NCI-H524 (cell line): Measurements from ENCODE around the gene HUS1B.
"Not testable (repeated sequence)": the region's sequence is repeated elsewhere in the genome, so short reads cannot be mapped to it uniquely, and the experiment has no call there.

Experiments
- DNase-seq, 2 experiments: peaks; one replicate each; lab custom pipeline; 2025; lab: John Stamatoyannopoulos, UW

HUS1B gene

DNA sequence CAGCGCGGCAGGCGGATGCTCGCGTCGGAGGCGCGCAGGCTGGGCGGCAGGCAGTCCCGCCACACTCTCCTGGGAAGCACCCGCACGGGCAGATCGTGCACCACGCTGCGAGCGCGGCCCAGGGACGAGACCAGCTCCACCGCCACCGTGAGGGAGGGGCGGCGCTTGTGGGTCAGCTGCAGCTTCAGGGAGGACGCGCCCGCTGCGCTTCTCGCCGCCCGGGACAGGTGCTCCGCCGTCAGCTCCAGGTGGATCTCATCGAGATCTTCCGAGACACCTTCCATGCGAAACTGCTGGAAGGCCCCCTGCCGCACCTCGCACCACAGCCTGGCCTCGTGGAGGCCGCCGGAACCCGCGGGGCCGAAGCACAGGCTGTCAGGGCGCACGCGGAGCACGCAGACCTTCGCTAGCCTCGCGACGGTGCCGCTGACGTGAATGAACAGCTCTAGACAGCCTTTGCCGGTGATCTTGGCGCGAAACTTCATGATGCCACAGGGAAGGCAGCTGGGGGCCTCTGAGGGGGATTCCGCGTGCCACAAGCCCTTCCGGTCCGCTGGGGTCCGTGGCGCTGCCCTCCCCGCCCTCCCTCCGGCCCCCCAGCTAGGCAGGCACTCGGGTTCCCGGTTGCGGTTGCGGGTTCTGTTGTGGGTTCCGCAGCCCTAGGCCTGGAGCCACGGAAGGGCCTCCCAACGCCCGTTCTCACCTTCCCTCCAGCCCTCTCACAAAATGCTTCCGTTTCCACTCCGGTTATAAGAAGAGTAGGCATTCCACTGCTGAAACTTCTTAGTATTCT, at the start of gene HUS1B:
Gene HUS1B (minus strand): TSS at position 641 of the 793 bp plus-strand sequence. CDS start 156 bp downstream, at position 485.
- DNase-seq, result no peak

DNA sequence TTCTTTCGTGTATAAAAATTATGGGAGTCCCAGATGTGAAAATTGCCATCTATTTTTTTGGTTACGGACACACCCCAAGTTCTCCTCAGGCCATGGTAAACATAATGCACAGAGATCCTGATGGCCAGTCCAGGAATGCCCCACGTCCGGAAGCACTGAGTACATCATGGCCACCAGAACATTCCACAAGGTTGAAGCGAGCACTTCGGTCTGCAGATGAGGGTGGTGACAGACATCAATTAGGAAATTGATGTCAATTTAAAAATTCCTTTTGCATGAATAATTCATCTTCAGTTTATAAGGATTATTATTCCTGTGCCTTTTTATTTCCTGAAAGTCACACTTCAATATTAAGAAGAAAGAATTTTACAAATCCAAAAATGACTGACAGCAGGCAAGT, 49.2 kb upstream of the HUS1B start:
- no peak for DNase-seq

DNA sequence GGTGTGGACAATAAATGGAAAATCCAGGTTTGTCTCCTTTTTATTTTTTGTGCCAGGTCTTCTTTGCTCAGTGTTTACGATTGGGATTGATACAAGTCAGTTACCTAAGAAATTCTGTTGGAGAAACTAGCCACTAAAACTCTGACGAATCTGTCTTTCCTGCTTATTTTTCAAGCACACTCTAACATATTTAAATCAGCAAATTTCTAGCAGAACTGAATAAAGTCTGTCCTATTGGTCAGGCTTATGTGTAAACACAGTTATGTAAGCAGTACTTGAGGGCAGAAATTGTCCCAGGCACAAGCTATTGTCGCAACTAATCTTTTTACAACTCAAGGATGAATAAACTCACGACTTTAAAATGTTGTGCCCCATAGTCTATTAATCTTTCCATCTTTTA, 48.1 kb upstream of the HUS1B start:
- DNase-seq, result no peak

DNA sequence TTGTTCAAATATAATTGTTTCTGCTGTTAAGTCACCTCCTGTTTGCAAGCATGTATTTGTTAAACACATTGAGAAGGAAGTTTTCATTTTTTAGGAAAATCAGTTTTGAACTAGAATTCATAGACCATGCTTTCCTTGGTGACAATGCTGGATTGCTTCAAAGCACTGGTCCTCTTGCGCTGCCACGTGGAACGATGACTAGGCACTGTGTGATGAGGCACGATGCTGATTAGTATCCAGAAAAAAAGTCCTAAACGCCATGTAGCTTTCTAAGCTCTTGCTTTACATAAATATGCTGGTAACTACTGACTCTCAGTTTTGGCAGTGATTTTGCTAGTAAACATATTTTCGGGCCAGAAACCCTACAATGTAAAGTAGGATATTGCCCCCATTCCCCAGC, 47.1 kb upstream of the HUS1B start:
- no peak for DNase-seq

DNA sequence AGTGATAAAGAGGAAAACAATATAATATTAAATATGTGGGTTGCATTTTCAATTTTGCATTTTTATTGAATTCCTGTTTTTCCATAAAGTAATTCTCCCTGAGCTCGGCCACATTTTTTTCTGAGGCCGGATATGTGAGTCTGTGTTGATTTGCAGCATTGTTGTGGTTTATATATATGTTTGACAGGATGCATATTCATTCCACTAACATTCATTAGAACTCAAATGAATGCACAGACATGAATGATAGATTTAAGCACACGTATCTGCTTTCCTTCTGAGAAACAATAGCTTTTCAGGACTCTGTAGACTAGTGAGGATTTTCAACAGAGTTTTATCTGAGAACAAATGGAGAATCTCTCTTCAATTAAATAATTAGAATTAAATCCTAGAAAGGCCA, 46.7 kb upstream of the HUS1B start:
- no peak for DNase-seq

DNA sequence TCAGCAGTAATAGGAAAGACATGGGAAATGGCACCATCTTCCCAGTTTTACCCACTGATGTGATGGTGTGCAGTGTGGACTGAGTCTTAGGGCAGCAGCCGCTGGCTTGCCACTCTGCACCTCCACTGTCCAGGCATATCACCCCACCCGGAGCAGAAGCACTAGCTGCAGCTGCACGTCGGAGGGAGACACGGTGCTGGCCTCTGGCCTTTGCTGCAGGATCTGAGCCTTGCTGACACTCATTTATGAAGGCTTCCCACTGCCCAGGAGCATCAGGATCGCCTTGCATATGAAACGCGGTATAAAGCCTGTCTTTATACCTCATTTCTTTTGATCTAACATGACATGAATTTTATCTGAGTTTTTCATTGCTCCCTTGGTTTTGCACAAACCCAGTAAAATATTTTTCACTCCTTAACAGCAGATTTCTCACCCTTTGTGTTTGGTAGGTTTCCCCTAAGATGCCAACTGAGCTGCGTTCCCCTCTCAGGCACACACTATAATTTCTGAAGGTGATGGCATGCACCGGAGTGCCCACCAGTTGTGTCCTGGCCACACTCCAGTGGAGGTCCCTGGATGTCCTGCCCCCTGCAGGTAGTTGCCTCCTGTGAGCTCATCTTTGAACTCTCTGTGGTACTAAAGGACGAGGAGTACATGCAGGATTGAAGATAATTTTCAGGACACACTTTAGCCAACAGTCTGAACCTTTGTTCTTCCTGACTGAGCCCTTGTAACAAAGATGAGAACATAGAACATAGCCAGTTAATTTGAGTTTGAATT, 45.0 kb upstream of the HUS1B start:
- peak in 1 of 2 experiments; percentile 16 for DNase-seq

DNA sequence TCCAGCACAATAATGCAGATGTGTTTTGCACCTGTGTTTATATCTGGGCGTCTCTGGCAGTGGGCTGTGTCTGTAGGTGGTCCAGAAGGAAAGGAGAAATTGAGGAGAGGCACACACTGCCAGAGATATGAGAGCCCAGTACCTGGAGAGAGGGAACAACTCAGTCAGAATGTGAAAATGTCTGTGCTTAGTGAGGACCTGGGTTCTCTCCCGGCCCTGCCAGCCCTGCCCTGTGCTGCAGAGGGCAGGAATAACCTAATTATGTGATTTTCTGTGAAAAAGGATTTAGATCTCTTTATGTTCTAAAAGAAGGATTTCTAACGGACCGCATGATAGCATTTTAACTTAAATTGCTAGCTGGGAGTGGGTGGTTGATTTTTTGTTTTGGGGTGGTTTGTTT, 44.3 kb upstream of the HUS1B start:
- DNase-seq, result no peak

DNA sequence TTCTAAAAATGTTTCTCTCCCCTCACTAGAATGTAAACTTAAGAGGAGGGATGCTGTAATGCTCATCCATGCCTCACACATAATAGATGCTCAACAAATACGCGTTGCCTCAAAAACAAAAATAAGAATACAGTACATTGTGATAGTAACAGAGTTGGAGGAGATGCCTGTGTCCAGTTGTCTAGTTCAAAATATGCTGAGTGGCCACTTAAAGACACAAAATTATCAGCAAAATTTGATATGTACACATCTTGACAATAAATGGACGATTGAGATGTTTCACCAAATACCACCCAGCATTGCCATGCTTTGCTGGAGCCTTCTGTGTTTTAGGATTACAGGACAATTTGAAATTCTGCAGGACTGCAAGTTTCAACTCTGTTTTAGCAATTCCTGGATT, 43.6 kb upstream of the HUS1B start:
- no peak for DNase-seq

DNA sequence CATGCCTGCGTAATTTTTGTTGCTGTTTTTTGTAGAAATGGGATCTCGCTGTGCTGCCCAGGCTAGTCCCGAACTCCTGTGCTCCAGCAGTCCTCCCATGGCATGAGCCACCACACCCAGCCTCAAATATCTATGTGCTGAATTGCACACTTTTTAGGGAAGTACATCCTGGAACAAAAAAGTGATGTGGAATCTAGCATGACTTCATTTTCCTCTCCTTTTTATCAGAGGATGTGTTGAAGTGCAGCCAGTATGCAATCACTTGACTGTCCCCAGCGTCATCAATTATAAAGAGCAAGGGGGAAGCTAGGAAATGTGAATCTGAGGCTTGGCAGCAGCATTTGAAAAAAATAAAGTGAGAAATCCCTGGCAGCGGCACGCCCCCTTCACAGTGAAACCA, 42.4 kb upstream of the HUS1B start:
- no peak for DNase-seq

DNA sequence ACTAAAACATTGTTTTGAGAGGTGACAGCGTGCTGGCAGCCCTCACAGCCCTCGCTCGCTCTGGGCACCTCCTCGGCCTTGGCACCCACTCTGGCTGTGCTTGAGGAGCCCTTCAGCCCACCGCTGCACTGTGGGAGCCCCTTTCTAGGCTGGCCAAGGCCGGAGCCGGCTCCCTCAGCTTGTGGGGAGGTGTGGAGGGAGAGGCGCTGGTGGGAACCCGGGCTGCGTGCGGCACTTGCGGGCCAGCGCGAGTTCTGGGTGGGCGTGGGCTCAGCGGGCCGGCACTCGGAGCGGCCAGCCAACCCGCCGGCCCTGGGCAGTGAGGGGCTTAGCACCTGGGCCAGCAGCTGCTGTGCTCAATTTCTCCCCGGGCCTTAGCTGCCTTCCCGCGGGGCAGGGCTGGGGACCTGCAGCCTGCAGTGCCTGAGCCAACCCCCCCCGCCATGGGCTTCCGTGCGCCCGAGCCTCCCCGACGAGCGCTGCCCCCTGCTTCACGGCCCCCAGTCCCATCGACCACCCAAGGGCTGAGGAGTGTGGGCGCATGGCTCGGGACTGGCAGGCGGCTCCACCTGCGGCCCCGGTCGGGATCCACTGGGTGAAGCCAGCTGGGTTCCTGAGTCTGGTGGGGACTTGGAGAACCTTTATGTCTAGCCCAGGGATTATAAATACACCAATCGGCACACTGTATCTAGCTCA, 37.7 kb upstream of the HUS1B start:
- DNase-seq, result not testable (repeated sequence)

DNA sequence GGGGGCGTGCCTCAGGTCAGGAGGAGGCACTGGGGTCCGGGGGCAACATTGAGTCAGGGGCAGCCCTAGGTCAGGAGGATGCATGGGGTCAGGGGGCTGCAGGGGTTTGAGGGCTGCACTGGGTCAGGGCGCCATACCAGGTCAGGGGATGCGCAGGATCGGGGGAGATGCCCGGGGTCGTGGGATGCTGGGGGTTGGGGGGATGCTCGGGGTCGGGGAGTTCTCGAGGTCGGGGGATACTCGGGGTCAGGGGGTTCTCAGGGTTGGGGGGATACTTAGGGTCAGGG, 36.8 kb upstream of the HUS1B start:
- DNase-seq, result no peak

DNA sequence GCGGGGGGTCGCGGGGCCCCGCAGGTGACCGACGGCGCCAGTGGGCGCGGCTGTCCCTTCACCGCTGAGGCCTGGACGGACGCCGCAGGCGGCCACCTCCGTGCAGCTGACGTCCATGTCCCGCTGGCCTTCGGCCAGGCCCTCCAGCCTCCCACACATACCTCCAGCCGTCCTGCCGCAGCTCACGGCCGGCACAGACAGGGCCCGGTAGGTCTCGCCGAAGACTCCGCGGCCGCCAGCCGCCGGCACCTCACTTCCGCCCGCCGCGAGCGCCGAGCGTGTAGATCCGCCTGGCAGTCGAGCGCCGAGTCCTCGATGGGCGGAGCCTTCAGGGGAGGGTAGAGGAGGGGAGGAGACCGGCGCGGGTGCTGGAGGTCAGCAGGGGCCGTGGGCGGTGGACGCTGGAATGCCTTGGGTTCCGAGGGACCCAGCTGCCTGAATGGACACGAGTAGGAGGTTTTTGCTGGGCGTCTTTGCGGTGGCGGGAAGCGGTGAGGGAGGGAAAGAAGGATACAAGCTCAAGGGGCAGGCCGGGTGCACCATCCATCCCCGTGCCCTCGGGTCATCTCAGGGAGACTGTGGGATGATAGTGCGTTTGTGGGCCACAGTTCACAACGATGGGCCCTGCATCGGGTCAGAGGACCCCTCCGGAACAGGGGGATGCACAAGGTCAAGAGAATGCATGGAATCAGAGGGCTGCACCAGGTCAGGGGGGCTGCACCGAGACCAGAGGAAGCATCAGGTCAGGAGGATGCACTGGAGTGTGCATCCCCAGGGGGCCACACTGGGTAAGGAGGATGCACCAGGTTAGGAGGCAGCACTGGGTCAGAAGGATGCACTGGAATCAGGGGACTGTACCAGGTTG, 36.2 kb upstream of the HUS1B start, which contains the start of gene EXOC2:
Gene EXOC2 (minus strand): TSS at position 282 of the 865 bp plus-strand sequence. CDS start 55,321 bp downstream, outside the sequence.
- DNase-seq, result peak; percentile 60 to 76

DNA sequence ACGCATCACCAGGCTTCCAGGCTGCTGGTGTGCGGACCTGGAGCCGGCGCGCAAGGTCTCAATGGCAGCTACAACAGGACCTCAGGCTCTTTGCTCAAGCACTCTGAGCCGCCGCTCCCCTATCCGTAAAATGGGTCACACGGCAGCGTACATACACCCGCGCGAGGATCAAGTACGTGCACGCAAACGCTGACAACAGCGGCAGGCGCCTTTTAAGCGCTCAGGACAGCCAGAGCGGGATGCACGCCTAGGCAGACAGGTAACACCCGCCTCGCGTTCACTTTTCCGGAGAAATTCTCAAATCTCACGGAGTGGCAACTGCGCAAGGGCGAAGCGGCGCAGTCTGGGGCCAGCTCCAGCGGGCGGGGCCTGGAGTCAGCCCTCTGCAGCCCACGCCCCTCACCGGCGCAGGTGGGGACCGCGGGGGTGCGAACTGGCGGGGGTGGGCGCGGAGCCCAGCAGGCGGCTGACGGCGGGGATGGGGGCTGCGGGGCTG, 35.5 kb upstream of the HUS1B start:
- peak in 1 of 2 experiments; percentile 20 for DNase-seq

DNA sequence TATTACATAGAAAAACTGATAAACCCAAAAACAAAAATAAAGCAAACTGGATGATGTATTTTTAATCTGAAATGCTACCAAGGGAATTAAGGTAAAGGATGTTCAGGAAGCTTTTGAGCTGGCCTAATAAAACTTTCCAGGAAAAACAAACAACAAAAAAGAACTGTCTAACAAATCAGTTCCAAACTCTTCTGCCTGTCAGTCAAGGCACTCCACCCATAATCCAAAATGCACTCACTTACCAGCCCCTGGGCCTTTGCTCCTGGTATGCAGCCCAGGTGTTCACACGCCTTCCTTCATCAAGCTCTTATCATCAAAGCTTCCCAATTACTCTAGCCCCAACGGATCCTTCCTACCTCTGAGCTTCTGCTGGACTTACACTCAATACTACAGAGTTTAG, 32.3 kb upstream of the HUS1B start:
- DNase-seq, result no peak

DNA sequence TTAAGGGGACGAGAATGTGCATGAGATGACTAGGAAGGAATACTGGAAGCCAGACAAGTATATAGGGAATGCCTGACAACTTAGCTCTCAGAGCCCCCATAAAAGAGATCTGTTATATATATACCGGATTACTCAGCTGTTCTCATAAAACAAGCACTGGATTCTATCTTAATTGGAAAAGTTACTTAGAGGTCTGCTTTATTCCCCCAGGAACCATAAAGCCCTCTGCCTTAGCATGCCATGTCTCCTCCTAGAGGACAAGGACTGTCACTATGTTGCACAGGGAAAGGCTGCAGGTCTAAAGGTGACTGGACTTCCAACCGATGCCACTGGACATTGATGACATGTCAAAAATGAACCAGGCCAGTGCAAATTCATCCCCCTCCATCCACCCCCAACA, 29.6 kb upstream of the HUS1B start:
- DNase-seq, result peak in 1 of 2 experiments; percentile 65

DNA sequence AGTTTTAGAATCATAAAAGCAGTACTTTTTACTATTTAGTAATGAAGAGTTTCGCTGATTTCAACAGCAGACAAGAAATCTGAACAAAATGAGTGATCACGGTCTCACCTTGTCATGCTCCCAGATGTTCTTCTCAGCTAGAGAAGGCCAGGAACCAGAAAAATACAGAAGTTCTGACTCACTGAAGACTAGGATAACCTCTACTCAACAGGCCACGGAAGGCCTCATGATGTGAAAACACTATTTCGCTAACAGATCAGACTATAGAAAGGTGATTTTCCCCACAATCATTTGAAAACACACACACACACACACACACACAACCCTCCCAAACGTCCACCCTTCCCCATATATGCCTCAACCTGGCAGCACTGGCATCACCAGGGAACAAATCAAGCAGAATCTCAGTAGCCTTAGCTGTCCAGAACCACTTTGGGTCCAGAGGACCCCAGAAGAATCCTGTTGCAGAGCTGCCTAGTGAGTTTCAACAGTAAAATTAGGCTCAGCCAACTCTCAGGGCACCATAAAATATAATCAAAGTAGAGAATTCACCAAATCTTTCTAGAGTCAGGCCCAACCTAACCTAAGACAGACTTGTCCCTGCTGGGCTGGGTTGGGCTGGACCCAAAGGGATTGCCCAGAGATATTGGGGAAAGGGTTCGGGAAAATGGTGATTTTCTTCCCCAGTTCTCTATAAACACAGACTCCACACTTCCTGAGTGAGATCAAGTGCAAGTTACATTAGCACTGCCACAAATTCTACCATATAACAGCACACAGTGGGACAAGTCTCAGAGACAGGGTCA, 28.1 kb upstream of the HUS1B start:
- DNase-seq, result no peak

DNA sequence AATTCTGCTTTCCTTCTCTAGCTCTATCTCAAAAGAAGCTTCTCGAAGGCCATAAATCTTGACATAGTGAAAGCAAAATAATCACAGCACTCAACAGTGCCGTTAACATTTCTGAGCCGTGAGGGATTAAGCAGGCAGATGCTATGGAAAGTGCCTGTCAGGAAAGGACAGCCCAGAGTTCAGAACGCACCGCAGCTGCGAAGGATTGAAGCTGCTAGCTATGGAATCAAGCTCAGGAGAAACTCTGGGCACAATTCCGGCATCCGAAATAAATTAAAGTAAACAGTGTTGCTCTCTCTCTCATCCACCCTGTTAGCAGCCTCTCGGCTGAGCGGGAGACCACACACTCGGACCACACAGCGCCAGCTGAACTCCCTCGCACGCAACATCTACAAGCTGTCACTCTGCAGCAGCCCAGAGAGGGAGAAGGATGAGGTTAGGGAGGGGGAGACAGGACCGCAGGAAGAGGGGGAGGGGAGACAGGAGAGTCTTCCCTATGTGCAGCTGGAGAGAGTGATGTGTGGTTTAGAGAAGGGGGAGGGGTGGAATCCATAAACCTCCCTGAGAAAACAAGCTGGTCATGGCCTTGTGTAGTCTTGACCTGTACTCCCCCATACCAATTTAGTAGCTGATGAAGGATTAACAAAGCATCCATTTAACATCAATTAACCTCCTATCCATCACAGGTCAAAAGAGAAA, 27.0 kb upstream of the HUS1B start:
- peak; percentile 94 to 95 for DNase-seq

DNA sequence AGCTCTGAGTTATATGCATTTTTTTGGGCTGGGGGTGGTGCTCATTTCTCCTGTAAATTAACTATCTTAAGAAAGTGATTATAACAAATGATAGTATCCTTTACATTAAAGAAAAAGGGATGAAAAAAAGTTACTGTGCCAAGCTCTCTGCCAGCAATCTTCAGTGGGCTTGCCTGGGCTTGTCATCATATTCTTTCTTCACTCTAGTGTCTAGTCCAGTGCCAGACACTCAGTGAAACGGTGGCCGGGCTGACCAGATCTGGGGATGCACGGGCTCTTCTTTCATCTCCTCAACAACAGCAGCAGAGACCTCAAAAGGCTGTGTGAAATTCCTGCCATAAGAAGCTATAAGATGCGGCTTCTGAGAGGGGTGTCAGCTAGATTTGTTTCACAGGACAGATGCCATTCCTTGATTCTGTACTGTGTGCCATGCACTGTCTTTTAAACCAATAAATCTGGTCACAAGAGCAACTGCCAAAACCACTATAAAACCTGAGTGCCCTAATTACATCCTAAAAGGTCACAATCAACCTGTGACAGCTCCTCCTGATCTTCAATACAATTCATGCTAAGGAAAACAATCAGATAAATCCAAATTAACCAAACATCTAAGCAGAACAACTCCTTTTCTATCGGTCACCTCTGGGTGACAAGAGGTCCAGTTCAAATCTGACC, 23.9 kb upstream of the HUS1B start:
- peak in 1 of 2 experiments; percentile 20 for DNase-seq

DNA sequence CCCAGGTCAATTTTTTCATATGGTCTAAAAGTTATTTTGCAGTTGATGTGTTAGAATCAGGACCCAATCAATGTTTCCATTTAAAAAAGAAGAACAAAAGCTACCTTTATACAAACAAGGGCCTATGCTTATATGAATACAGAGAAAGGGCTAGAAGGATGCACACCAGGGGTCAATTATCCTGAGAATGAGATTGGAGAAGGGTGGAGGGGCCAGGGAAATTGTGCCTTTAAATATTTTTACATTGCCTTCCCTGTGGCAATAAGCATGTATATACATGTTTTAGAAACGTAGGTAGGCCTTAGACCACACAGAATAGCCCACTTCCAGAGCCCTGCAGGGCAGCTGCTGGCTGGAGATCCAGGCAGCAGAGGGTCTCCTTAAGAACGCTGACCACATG, 23.4 kb upstream of the HUS1B start:
- no peak for DNase-seq

DNA sequence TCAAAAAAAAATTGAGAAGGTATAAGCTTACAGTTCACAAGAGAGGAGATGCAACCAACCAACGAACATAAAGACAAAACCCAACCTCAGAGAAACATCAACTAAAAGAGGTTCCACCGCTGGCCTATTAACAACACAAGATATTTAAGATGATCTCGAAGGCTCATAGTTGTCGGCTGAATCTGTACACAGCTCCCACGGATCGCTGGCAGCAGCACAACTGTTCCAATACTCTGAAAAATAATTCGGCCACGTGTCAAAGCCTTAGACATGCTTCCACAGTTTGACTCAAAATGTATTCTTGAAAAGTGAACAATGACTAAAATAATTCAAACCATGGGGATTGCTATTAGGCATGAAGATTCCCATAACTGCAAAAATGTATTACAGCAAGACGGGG, 22.4 kb upstream of the HUS1B start:
- DNase-seq, result no peak
